Activated naive CD4-positive, alpha-beta T cell treated with anti-CD3 and anti-CD28 coated beads, Interleukin-2, amount 10 ng/mL, durations not matched to agents 7 days and 5 days (primary cell): Measurements from ENCODE around the gene FITM2.
A peak's percentile ranks its signal among the peaks of the same experiment; 100 is the strongest.
"Not testable (repeated sequence)": the region's sequence is repeated elsewhere in the genome, so short reads cannot be mapped to it uniquely, and the experiment has no call there.

Source experiments
- CTCF ChIA-PET: fragments of 350-600 bp; sonication (Branson Sonifier 250); formaldehyde crosslinking; loops from one replicate; lab custom pipeline; 2021; ENCODE audit warnings: antibody characterized with exemption; lab: Charles Lee
- DNase-seq: peaks from one replicate; pipeline ENCODE4 v3.0.0-alpha.2; 2020
- H3K27ac Mint-ChIP-seq: one replicate; pipeline ENCODE4 v1.8.0; 2021; ENCODE audit warnings: mild to moderate bottlenecking, moderate library complexity, mixed read lengths
- H3K27me3 Mint-ChIP-seq: one replicate; pipeline ENCODE4 v1.8.0; 2021; ENCODE audit warnings: mild to moderate bottlenecking, mixed read lengths
- H3K36me3 Mint-ChIP-seq: one replicate; pipeline ENCODE4 v1.8.0; 2021; ENCODE audit warnings: mixed read lengths
- H3K4me1 Mint-ChIP-seq: one replicate; pipeline ENCODE4 v1.8.0; 2021; ENCODE audit warnings: mixed read lengths
- H3K4me3 Mint-ChIP-seq: one replicate; pipeline ENCODE4 v1.8.0; 2021; ENCODE audit warnings: mild to moderate bottlenecking, moderate library complexity, mixed read lengths
- H3K9me3 Mint-ChIP-seq: one replicate; pipeline ENCODE4 v1.8.0; 2021; ENCODE audit warnings: mixed read lengths

FITM2 gene

DNA sequence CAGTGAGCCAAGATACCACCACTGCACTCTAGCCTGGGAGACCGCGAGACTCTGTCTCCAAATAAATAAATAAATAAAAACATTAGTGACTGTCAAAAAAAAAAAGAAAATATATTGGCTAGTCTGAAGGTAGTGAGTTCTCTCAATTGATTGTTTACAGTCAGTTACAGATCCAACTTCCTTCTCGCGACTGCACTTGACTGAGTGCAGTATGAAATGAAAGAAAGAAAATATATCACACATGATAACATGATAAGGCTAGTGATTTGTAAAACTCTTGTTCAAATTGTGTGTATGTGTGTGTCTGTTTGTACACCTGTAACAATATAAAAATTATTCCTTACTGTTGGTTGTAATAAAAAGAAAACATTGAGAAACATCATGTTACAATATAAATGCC lies 33.7 kb upstream of the FITM2 start:
- no peaks in the 10 kb centered on the region for H3K36me3 Mint-ChIP-seq
- no peak for DNase-seq
- no peaks in the 10 kb centered on the region for H3K27me3 Mint-ChIP-seq
- no peaks in the 10 kb centered on the region for H3K4me1 Mint-ChIP-seq
- H3K4me3 Mint-ChIP-seq, result no peak overlapping the region
- no peak overlapping the region for H3K27ac Mint-ChIP-seq
- CTCF ChIA-PET, result no interaction called here
- H3K9me3 Mint-ChIP-seq, result no peaks in the 10 kb centered on the region

DNA sequence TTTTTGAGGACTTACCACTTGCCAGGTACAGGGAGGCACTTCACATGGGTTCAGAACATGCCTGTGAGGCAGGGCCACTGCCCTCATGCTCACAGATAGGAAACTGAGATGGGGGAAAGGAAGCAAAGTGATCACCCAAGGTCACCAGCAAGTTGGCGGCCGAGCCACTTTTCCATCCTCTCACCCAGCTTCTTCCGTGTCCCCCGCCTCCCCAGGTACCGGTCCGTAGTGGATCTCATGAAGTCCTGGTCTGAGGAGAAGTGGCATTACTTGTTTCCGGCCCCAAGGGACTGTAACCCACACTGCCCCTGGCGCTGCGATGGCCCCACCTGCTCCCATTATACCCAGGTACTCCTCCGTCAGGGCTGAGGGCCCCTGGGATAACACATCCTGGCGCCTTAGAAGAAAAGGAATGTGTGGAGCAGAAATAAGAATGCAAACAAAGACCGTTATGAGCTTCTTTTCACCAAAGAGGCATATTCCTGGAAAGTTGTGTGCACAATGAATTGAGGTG lies 32.2 kb upstream of the FITM2 start:
- Mint-ChIP-seq H3K27me3 (no peaks in the 10 kb centered on the region), H3K27ac (no peak overlapping the region), H3K9me3 (no peaks in the 10 kb centered on the region), H3K4me3 (no peak overlapping the region), H3K4me1 (no peaks in the 10 kb centered on the region), H3K36me3 (no peaks in the 10 kb centered on the region)
- DNase-seq, result no peak
- CTCF ChIA-PET, result interaction anchor here (1.6 kb wide), 1 partner anchor 126 kb away, joined by 4 read pairs; no protein-coding TSS in a partner anchor

DNA sequence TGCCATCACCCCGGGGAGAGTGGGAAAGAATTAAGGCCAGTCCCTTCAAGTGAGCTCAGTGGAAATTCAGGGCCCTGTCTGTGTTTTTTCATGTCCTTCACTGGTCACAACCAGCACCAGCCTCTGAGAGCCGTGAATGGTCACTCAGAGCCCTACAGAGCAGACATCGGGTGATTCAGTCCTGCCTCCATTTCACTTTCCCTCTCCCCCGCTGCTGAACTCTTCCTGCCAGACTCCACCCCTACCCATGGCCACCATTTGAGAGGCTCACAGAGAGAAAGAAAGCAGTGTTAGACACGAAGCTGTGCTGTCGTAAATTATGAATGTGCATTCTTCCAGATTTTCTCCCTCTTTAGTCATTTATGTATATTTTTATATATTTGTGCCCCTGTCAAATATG lies 31.2 kb upstream of the FITM2 start:
- no peaks in the 10 kb centered on the region for H3K4me1 Mint-ChIP-seq
- no peaks in the 10 kb centered on the region for H3K9me3 Mint-ChIP-seq
- H3K27me3 Mint-ChIP-seq, result peaks cover 5% of the 10 kb centered on the region
- no peak overlapping the region for H3K4me3 Mint-ChIP-seq
- H3K36me3 Mint-ChIP-seq, result no peaks in the 10 kb centered on the region
- CTCF ChIA-PET, result interaction anchor here (1.6 kb wide), 1 partner anchor 125 kb away, joined by 4 read pairs; no protein-coding TSS in a partner anchor
- no peak for DNase-seq
- H3K27ac Mint-ChIP-seq, result no peak overlapping the region

- Mint-ChIP-seq H3K9me3 (no peaks in the 10 kb centered on the region), H3K36me3 (no peaks in the 10 kb centered on the region), H3K27ac (no peak within 1 kb of the TSS), H3K27me3 (peaks cover 29% of the 10 kb centered on the region), H3K4me3 (no peak within 1 kb of the TSS), H3K4me1 (no peaks in the 10 kb centered on the region)
- no peak for DNase-seq
- CTCF ChIA-PET, result no interaction called here
Measured at GRCh38 chr20:44336725-44337380, 25.9 kb upstream of the FITM2 start, which contains the start of gene R3HDML. Gene R3HDML (plus strand): TSS chr20:44337043. CDS start chr20:44337158, 115 bp downstream.

GRCh38 chr20:44336086-44336485 lies 25.1 kb upstream of the FITM2 start:
- Mint-ChIP-seq H3K4me3 (no peak overlapping the region), H3K27ac (no peak overlapping the region), H3K27me3 (peaks cover 34% of the 10 kb centered on the region), H3K36me3 (no peaks in the 10 kb centered on the region), H3K9me3 (no peaks in the 10 kb centered on the region), H3K4me1 (no peaks in the 10 kb centered on the region)
- no peak for DNase-seq
- CTCF ChIA-PET, result no interaction called here

DNA sequence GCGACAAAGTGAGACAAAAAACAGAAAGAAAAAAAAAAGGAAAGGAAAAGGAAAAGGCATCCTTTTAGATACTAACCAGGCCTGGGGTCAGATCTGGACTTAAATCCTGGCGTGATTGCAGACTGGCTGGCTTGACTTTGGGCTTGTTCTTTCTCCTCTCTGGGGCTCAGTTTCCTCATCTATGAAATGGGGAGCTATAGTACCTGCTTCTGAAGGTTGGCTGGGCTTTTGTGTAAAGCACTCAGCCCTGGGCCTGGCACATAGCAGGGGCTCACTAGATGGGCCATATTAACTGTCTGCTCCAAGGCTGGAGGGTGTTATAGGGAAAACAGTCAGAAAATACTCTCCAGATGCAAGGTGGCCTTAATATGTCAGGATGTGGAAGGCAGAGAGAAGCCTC lies 24.7 kb upstream of the FITM2 start:
- no peak overlapping the region for H3K4me3 Mint-ChIP-seq
- peaks cover 35% of the 10 kb centered on the region for H3K27me3 Mint-ChIP-seq
- H3K9me3 Mint-ChIP-seq, result no peaks in the 10 kb centered on the region
- no peaks in the 10 kb centered on the region for H3K36me3 Mint-ChIP-seq
- CTCF ChIA-PET, result no interaction called here
- no peak for DNase-seq
- no peaks in the 10 kb centered on the region for H3K4me1 Mint-ChIP-seq
- H3K27ac Mint-ChIP-seq, result no peak overlapping the region

- no peaks in the 10 kb centered on the region for H3K36me3 Mint-ChIP-seq
- peaks cover 39% of the 10 kb centered on the region for H3K27me3 Mint-ChIP-seq
- no peaks in the 10 kb centered on the region for H3K4me1 Mint-ChIP-seq
- H3K4me3 Mint-ChIP-seq, result no peak overlapping the region
- no peaks in the 10 kb centered on the region for H3K9me3 Mint-ChIP-seq
- CTCF ChIA-PET, result no interaction called here
- H3K27ac Mint-ChIP-seq, result no peak overlapping the region
- no peak for DNase-seq
Measured at GRCh38 chr20:44334709-44335108, 23.7 kb upstream of the FITM2 start.

DNA sequence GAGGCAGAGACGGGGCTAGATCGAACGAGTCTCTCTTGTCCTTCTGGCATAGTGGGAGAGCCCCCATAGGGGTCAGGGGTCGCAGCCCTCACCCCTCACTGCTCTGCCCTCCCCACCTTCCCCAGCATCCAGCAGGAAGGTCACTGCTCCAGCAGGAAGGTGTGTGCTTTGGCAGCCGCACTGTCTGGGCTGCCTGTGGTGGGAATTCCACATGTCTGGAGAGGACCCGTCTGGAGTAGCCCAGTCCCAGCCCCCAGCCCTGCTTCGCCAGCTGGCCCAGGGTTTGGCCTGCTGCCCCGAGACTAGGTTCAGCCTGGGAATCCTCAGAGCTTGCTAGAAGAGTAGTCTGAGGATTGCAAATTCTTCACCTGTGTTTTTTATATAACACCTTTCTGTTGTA lies 23.3 kb upstream of the FITM2 start:
- H3K27me3 Mint-ChIP-seq, result peaks cover 39% of the 10 kb centered on the region
- no peaks in the 10 kb centered on the region for H3K9me3 Mint-ChIP-seq
- H3K27ac Mint-ChIP-seq, result no peak overlapping the region
- H3K4me3 Mint-ChIP-seq, result no peak overlapping the region
- CTCF ChIA-PET, result no interaction called here
- DNase-seq, result no peak
- H3K36me3 Mint-ChIP-seq, result no peaks in the 10 kb centered on the region
- H3K4me1 Mint-ChIP-seq, result no peaks in the 10 kb centered on the region

DNA sequence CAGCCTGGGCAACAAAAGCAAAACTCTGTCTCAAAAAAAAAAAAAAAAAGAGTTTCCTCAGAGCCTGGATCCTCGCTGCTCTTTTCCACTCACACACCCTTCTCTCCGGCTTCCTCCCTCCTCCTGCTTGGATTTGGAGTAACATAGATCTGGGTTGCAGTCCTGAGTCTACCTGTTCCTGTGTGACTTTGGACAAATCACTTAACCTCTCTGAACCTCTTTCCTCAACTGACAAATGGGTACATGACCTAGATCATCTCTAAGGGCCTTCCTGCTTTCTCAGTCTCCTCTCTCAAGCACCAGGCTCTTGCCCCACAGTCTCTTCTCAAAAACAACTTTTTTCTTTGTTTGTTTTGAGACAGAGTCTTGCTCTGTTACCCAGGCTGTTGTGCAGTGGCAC lies 20.2 kb upstream of the FITM2 start:
- Mint-ChIP-seq H3K4me3 (no peak overlapping the region), H3K27ac (no peak overlapping the region), H3K36me3 (no peaks in the 10 kb centered on the region), H3K27me3 (peaks cover 32% of the 10 kb centered on the region), H3K9me3 (no peaks in the 10 kb centered on the region), H3K4me1 (no peaks in the 10 kb centered on the region)
- CTCF ChIA-PET, result interaction anchor here (1.9 kb wide), 1 partner anchor 114 kb away, joined by 6 read pairs; no protein-coding TSS in a partner anchor
- no peak for DNase-seq

DNA sequence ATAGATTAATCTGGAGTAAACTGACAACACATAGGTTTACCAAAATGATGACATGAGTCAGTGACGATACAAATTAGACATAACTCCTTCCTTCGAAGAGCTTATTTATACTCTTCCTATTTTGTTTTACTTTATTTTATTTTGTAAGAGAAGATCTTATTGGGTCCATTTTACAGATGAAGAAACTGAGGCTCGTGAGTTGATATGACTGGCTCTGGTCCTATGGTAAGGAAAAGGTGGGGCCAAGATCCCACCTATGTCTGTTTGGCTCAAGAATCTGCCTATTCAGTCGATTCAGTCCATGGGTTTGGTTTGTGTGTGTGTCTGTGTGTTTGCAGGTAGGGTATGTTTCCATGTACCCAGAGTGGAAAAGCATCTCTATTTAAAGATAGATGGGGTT lies 17.4 kb upstream of the FITM2 start:
- CTCF ChIA-PET, result interaction anchor here (2.7 kb wide), 1 partner anchor 17 kb away, joined by 6 read pairs; the partner anchor contains the start of gene FITM2
- Mint-ChIP-seq H3K9me3 (no peaks in the 10 kb centered on the region), H3K36me3 (no peaks in the 10 kb centered on the region), H3K4me3 (no peak overlapping the region), H3K27ac (no peak overlapping the region), H3K4me1 (no peaks in the 10 kb centered on the region), H3K27me3 (peaks cover 24% of the 10 kb centered on the region)
- no peak for DNase-seq

- CTCF ChIA-PET, result interaction anchor here (2.7 kb wide), 1 partner anchor 17 kb away, joined by 6 read pairs; the partner anchor contains the start of gene FITM2
- not testable (repeated sequence) for H3K4me1 Mint-ChIP-seq, H3K4me3 Mint-ChIP-seq, H3K9me3 Mint-ChIP-seq, H3K36me3 Mint-ChIP-seq, H3K27ac Mint-ChIP-seq, DNase-seq
- peaks cover 24% of the 10 kb centered on the region for H3K27me3 Mint-ChIP-seq
Measured at GRCh38 chr20:44327748-44328147, 16.7 kb upstream of the FITM2 start.

DNA sequence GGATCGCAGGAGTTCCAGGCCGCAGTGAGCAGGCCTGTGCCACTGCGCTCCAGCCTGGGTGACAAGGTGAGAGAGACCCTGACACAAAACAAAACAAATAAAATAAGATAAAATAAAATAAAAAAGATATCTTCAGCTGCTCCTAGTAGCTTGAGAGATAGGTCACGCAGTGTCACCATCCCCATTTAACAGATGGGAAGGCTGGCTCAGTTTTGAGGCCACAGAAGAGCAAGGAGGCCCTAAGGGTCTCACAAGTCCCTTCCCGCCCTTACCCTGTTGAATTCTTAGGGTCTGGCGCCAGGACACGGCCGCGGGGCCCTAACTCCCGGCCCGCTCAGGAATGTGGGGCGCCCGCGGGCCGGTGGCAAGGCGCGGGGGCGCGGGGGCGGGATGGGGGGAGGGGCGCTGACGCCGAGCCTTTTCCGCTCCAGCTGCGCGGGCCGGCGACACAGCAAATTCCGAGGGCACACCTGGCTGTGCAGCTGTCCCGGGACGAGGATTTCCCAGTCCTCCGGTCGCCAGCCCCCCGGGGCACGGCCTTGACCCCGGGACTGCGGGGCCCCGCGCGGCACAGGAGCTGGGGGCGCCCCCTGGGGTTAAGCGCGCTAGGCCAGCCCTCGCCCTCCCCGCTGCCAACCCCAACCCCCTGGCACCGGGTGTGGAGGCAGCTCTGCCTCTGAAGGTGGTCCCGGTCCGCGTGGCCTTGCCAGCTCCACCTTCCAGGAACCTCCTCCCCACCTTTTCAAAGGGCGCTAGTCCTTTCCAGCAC lies 15.6 kb upstream of the FITM2 start:
- H3K27me3 Mint-ChIP-seq, result peaks cover 24% of the 10 kb centered on the region
- H3K27ac Mint-ChIP-seq, result no peak overlapping the region
- no peak overlapping the region for H3K4me3 Mint-ChIP-seq
- peak; percentile 25 for DNase-seq
- no peaks in the 10 kb centered on the region for H3K4me1 Mint-ChIP-seq
- CTCF ChIA-PET, result interaction anchor here (0.9 to 3.7 kb wide), 4 partner anchors 39 to 111 kb away, joined by 3 to 17 read pairs (median 4); no protein-coding TSS in a partner anchor
- H3K9me3 Mint-ChIP-seq, result no peaks in the 10 kb centered on the region
- H3K36me3 Mint-ChIP-seq, result no peaks in the 10 kb centered on the region

DNA sequence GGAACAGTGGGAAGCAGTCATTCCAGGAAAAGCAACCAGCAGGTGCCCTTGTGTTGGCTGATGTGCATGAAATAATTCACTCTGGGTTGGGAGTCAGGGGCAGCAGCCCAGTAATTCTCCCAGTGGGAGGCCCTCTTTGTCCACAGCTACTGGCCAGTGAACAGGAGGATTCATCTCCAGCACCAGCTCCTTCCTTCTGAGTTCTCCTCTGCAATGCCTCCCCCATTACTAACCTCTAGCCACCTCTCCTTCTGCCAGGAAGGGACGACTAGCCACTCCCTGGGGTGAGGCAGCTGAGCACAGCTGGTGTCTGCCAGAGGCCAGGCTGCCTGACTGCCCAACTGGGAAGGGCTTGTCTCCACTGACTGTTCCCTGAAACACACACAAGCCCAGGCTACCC lies 13.3 kb upstream of the FITM2 start:
- CTCF ChIA-PET, result interaction anchor here (0.7 to 3.7 kb wide), 3 partner anchors 14 to 107 kb away, joined by 3 to 17 read pairs (median 3); no protein-coding TSS in a partner anchor
- Mint-ChIP-seq H3K4me3 (no peak overlapping the region), H3K27me3 (peaks cover 14% of the 10 kb centered on the region), H3K4me1 (no peaks in the 10 kb centered on the region), H3K27ac (no peak overlapping the region), H3K36me3 (no peaks in the 10 kb centered on the region), H3K9me3 (no peaks in the 10 kb centered on the region)
- DNase-seq, result no peak

- H3K27ac Mint-ChIP-seq, result no peak overlapping the region
- peaks cover 12% of the 10 kb centered on the region for H3K27me3 Mint-ChIP-seq
- no peaks in the 10 kb centered on the region for H3K4me1 Mint-ChIP-seq
- DNase-seq, result no peak
- no peak overlapping the region for H3K4me3 Mint-ChIP-seq
- H3K9me3 Mint-ChIP-seq, result no peaks in the 10 kb centered on the region
- no peaks in the 10 kb centered on the region for H3K36me3 Mint-ChIP-seq
- CTCF ChIA-PET, result interaction anchor here (0.8 to 13.6 kb wide), 3 partner anchors 9 to 202 kb away, joined by 4 to 351 read pairs (median 5); partner anchors contain the start of gene FITM2
Measured at GRCh38 chr20:44319839-44320422, 8.9 kb upstream of the FITM2 start.
